GM21367 (cell line): Measurements from ENCODE around the gene EPHA6.
A peak's percentile ranks its signal among the peaks of the same experiment; 100 is the strongest.

Source experiments
- ATAC-seq: cut with Tn5 transposase; IDR thresholded peaks from one replicate; pipeline ENCODE4 v1.9.1; 2021; ENCODE audit not compliant: unreplicated experiment

The EPHA6 gene

GRCh38 chr3:97689111-97689510 is 874.7 kb downstream of the EPHA6 start:
- ATAC-seq, result no peak

- ATAC-seq, result no peak
These were observed 875.6 kb downstream of the EPHA6 start for GRCh38 chr3:97689962-97690361.

- ATAC-seq, result no peak
These were observed 877.0 kb downstream of the EPHA6 start for GRCh38 chr3:97691354-97691753.

DNA sequence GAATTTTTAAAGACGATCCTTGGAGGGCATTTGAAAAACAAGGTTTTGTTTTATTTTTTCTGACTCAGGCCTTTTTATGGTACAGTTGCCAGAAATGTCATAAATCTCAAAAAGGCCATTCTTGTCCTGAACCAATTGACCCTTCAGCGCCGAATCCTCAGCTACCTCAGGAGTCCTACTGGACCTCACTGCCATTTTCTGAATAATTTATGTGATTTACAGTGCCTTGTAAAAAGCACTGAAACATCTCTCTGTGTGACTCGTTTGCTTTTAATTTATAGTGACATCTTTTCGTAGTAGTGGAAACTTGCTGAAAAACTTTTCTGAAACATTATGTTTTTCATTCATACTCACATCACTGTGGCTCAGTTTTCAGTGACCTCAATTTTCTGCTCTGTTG is 878.0 kb downstream of the EPHA6 start:
- ATAC-seq, result no peak

- ATAC-seq, result no peak
These were observed 878.4 kb downstream of the EPHA6 start for GRCh38 chr3:97692831-97693230.

- no peak for ATAC-seq
These were observed 880.5 kb downstream of the EPHA6 start for GRCh38 chr3:97694876-97695275.

- ATAC-seq, result no peak
These were observed 884.3 kb downstream of the EPHA6 start for GRCh38 chr3:97698691-97699090.

DNA sequence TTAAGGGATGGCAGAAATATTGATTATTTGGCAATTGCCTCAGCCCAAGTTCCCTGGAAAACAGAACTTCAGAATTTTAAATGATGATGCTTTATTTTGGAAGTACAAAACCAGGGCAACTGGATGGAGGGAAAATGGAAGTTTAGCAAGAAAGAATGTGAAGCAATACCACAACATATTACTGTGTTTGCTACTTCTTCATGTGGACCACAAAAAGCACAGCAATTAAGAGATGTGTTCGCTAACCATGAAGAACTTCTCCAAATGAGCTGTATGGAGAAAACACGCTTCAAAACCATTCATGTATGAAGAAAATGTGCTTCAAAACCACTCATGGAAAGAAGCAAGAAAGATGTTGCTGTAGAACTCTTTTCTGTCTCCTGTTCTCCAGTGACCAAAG is 885.5 kb downstream of the EPHA6 start:
- no peak for ATAC-seq

- no peak for ATAC-seq
These were observed 891.4 kb downstream of the EPHA6 start for GRCh38 chr3:97705764-97706163.

GRCh38 chr3:97706226-97706625 is 891.8 kb downstream of the EPHA6 start:
- no peak for ATAC-seq

DNA sequence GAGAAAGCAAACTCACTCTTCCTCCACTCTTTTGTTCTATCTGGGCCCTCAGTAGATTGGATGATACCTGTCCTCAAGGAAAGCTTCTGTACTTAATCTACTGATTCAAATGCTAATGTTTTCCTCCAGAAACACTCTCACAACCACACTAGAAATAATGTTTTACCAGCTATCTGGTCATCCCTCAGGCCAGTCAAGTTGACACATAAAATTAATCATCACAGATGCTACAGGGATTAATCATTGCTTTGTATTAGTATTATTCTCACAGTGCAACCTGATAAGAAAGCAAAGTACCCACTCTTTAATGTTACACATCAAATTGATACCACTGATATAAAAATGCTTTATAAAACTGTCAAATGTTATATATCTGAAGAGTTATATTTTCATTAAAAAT is 897.3 kb downstream of the EPHA6 start:
- ATAC-seq, result no peak

- ATAC-seq, result no peak
These were observed 898.5 kb downstream of the EPHA6 start for GRCh38 chr3:97712919-97713318.

DNA sequence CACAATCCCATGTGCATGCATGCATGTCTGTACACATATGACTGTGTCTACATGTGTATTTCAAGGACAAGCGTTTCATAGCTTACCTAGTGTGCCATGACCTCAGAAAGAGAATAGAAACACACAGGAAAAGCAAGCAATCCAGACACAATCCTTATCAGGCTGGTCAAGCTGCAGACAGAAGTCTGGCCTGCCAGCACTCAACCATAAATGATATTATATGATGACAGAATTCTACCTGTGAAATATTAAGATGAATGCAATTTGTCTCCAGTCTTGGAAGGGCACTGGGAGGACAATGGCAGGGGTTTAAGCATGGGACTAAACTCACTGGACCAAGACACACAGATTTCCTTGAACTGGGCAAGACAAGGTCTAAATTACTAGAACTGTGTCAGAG is 899.2 kb downstream of the EPHA6 start:
- no peak for ATAC-seq

- ATAC-seq, result peak; percentile 89
These were observed 904.9 kb downstream of the EPHA6 start for GRCh38 chr3:97719156-97719821.

DNA sequence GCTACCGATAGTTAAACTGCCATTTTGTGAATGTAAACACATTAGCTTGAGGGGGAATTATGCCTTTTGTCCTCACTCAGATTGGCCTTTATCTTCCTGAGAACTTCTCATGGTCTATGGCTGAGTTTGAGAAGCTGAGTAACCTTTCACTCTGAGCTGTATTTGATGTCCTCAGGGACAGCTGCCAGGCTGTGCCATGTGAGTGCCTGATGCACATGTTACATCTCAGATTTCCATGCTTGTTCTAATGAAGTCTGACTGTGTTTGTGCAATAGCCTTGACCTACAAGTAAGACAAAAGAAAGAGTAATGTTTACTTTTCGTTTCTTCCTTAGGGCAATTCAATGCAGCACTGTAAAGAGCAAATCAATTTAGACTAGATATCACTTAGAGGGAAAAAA is 906.0 kb downstream of the EPHA6 start:
- ATAC-seq, result no peak

- no peak for ATAC-seq
These were observed 907.1 kb downstream of the EPHA6 start for GRCh38 chr3:97721446-97721845.

DNA sequence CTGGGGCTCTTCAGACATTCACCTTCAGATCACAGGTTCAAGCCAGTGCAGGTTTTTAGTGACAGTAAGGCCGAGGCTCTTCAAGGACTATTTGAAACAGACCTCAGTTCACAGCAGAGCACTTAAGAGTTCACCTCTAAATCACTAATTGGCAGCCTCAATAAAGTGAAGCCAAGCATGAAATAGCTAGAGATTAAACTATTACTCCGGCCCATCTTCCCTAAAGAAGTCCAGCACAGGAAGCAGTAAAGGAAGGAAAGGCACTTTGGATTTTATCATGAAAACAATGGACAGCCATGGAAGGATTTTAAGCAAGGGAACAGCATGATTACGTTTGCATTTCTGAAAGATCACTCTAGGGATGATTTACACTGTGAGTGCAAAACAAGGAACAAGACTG is 922.5 kb downstream of the EPHA6 start:
- ATAC-seq, result no peak

GRCh38 chr3:97738761-97739160 is 924.4 kb downstream of the EPHA6 start:
- ATAC-seq, result no peak

GRCh38 chr3:97742036-97742435 is 927.6 kb downstream of the EPHA6 start:
- no peak for ATAC-seq

- ATAC-seq, result no peak
These were observed 929.9 kb downstream of the EPHA6 start for GRCh38 chr3:97744289-97744688.

- ATAC-seq, result no peak
These were observed 949.4 kb downstream of the EPHA6 start for GRCh38 chr3:97763586-97764406.

GRCh38 chr3:97764407-97765238 is 950.2 kb downstream of the EPHA6 start, which contains the start of gene ARL6:
TSS of gene ARL6 (plus strand) at chr3:97764758. CDS start at chr3:97768108, 3,350 bp downstream.
- ATAC-seq, result peak; percentile 95
